Measurements from ENCODE around the gene ASIC1.

ASIC1 gene

DNA sequence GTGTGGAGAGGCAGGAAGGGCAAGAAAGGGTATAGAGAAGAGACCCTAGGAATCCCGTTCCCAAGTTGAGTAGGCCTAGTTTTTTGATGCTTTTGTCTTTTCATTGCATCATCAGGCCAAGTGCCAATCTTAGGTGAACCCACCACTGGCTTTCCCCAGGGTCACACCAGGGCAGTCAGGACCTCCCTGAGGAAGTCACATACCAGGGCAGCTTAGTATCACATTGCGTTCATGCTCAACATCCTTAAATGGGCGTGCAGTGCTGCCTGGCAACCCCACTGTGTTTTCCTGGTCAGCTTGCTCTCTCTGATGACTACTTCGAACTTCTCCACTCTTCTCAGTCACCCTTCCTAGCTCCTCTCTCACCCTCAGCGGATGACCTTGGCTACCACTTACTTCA is 9.0 kb downstream of the ASIC1 start:
- Histone ChIP-seq H3K36me3 (ENCODE audit: insufficient read depth, low read length) (no peaks in the 10 kb centered on the region), H3K9me3 (ENCODE audit: low read length) (no peaks in the 10 kb centered on the region), H3K27ac (ENCODE audit: low read depth, low read length) (peak overlapping the region; percentile 16), H3K4me3 (ENCODE audit: low read depth in 1 of 2, low read length in 2 of 2) (no peak overlapping the region), H3K9ac (ENCODE audit: low read length) (no peak overlapping the region), H3K4me1 (ENCODE audit: insufficient read depth, low read length) (peaks cover 16% of the 10 kb centered on the region), H3K27me3 (ENCODE audit: control insufficient read depth in 1 of 2, insufficient read depth in 2 of 2, low read length in 2 of 2) (no peaks in the 10 kb centered on the region)

- H3K4me1 ChIP-seq (ENCODE audit: insufficient read depth, low read length), result peaks cover 16% of the 10 kb centered on the region
Observed at GRCh38 chr12:50069069-50069468, 11.7 kb downstream of the ASIC1 start.

GRCh38 chr12:50069539-50069938 is 12.1 kb downstream of the ASIC1 start:
- H3K4me3 ChIP-seq (ENCODE audit: low read depth in 1 of 2, low read length in 2 of 2), result no peak overlapping the region
- H3K27me3 ChIP-seq (ENCODE audit: control insufficient read depth in 1 of 2, insufficient read depth in 2 of 2, low read length in 2 of 2), result no peaks in the 10 kb centered on the region
- H3K9me3 ChIP-seq (ENCODE audit: low read length), result no peaks in the 10 kb centered on the region
- no peaks in the 10 kb centered on the region for H3K36me3 ChIP-seq (ENCODE audit: insufficient read depth, low read length)
- H3K9ac ChIP-seq (ENCODE audit: low read length), result no peak overlapping the region
- peaks cover 16% of the 10 kb centered on the region for H3K4me1 ChIP-seq (ENCODE audit: insufficient read depth, low read length)
- no peak overlapping the region for H3K27ac ChIP-seq (ENCODE audit: low read depth, low read length)

More at GRCh38 chr12:50069069-50069468, 11.7 kb downstream of the ASIC1 start:
- no peaks in the 10 kb centered on the region for H3K27me3 ChIP-seq (ENCODE audit: control insufficient read depth in 1 of 2, insufficient read depth in 2 of 2, low read length in 2 of 2)
- no peak overlapping the region for H3K9ac ChIP-seq (ENCODE audit: low read length)
- H3K36me3 ChIP-seq (ENCODE audit: insufficient read depth, low read length), result no peaks in the 10 kb centered on the region
- no peaks in the 10 kb centered on the region for H3K9me3 ChIP-seq (ENCODE audit: low read length)
- no peak overlapping the region for H3K27ac ChIP-seq (ENCODE audit: low read depth, low read length)
- H3K4me3 ChIP-seq (ENCODE audit: low read depth in 1 of 2, low read length in 2 of 2), result no peak overlapping the region

DNA sequence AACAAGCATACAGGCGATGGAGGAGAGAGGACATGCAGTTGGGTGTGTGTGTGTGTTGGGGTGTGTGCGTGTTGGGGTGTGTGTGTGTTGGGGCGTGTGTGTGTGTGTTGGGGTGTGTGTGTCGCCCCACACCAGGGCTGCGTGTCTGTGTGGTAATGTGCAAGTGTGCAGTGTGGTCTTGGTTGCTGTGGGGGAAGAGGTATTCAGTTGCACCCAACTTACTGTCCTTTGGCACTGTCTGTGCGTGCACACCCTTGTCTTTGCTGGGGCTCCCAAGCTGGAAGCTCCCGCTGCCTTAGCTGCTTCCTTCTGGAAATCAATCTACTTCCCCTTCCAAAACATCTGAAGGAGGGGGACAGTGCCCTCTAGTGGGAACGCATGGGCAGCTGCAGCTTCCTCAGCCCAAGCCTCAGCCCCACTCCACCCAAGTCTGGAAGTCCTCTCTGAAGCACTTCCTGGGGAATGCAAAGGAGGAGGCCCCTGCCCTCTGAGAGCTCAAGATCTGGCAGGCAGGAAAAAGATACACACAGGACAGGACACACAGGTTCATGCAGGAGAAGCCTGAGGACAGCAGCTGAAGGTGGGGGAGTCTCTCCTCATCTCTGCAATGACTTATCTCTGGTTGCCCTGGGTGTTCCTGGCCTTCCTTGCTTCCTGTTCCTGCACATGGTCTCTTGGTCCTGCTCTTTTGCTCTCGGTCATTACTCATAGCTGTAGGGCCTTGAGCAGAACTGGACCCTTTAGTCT is 13.1 kb downstream of the ASIC1 start:
- no peaks in the 10 kb centered on the region for H3K36me3 ChIP-seq (ENCODE audit: insufficient read depth, low read length)
- peaks cover 16% of the 10 kb centered on the region for H3K4me1 ChIP-seq (ENCODE audit: insufficient read depth, low read length)
- no peak overlapping the region for H3K9ac ChIP-seq (ENCODE audit: low read length)
- H3K27ac ChIP-seq (ENCODE audit: low read depth, low read length), result no peak overlapping the region
- peak overlapping the region in 1 of 2 donors; percentile 29 for H3K4me3 ChIP-seq (ENCODE audit: low read depth in 1 of 2, low read length in 2 of 2)
- H3K27me3 ChIP-seq (ENCODE audit: control insufficient read depth in 1 of 2, insufficient read depth in 2 of 2, low read length in 2 of 2), result no peaks in the 10 kb centered on the region
- H3K9me3 ChIP-seq (ENCODE audit: low read length), result no peaks in the 10 kb centered on the region

- peaks cover 4% of the 10 kb centered on the region for H3K4me1 ChIP-seq (ENCODE audit: insufficient read depth, low read length)
- H3K27me3 ChIP-seq (ENCODE audit: control insufficient read depth in 1 of 2, insufficient read depth in 2 of 2, low read length in 2 of 2), result no peaks in the 10 kb centered on the region
- no peaks in the 10 kb centered on the region for H3K9me3 ChIP-seq (ENCODE audit: low read length)
- H3K9ac ChIP-seq (ENCODE audit: low read length), result no peak overlapping the region
- H3K4me3 ChIP-seq (ENCODE audit: low read depth in 1 of 2, low read length in 2 of 2), result no peak overlapping the region
- no peak overlapping the region for H3K27ac ChIP-seq (ENCODE audit: low read depth, low read length)
- no peaks in the 10 kb centered on the region for H3K36me3 ChIP-seq (ENCODE audit: insufficient read depth, low read length)
Observed at GRCh38 chr12:50072198-50072907, 15.0 kb downstream of the ASIC1 start.

DNA sequence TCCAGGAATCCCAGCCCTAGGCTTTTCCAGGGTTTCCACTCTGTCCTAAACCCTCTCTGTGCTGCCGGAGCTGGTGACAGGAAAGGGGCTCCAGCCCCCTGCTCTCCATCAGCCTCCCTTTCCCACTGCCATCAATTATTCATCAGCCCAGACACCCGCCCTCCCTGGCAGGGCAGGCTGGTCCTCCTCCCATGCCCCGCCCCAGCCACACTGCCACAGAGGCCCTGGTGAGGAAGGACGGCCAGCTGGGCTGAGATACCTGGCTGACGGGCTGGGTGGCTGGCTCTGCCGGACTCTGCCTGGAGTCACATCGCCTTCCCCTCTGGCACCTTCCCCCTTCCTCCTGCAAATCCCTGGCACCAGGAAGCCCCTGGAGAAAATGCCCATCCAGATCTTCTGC is 15.8 kb downstream of the ASIC1 start:
- H3K4me3 ChIP-seq (ENCODE audit: low read depth in 1 of 2, low read length in 2 of 2), result no peak overlapping the region
- peaks cover 4% of the 10 kb centered on the region for H3K4me1 ChIP-seq (ENCODE audit: insufficient read depth, low read length)
- H3K27ac ChIP-seq (ENCODE audit: low read depth, low read length), result no peak overlapping the region
- H3K9ac ChIP-seq (ENCODE audit: low read length), result no peak overlapping the region
- no peaks in the 10 kb centered on the region for H3K27me3 ChIP-seq (ENCODE audit: control insufficient read depth in 1 of 2, insufficient read depth in 2 of 2, low read length in 2 of 2)
- no peaks in the 10 kb centered on the region for H3K9me3 ChIP-seq (ENCODE audit: low read length)
- no peaks in the 10 kb centered on the region for H3K36me3 ChIP-seq (ENCODE audit: insufficient read depth, low read length)

DNA sequence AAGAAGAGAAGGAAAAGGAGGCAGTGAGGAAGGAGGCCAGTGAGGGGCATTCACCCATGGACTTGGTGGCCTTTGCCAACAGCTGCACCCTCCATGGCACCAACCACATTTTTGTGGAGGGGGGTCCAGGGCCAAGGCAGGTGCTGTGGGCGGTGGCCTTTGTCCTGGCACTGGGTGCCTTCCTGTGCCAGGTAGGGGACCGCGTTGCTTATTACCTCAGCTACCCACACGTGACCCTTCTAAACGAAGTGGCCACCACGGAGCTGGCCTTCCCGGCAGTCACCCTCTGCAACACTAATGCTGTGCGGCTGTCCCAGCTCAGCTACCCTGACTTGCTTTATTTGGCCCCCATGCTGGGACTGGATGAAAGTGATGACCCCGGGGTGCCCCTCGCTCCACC is 16.3 kb downstream of the ASIC1 start:
- no peaks in the 10 kb centered on the region for H3K36me3 ChIP-seq (ENCODE audit: insufficient read depth, low read length)
- no peaks in the 10 kb centered on the region for H3K9me3 ChIP-seq (ENCODE audit: low read length)
- no peak overlapping the region for H3K4me3 ChIP-seq (ENCODE audit: low read depth in 1 of 2, low read length in 2 of 2)
- no peaks in the 10 kb centered on the region for H3K27me3 ChIP-seq (ENCODE audit: control insufficient read depth in 1 of 2, insufficient read depth in 2 of 2, low read length in 2 of 2)
- H3K27ac ChIP-seq (ENCODE audit: low read depth, low read length), result no peak overlapping the region
- no peak overlapping the region for H3K9ac ChIP-seq (ENCODE audit: low read length)
- peaks cover 4% of the 10 kb centered on the region for H3K4me1 ChIP-seq (ENCODE audit: insufficient read depth, low read length)

DNA sequence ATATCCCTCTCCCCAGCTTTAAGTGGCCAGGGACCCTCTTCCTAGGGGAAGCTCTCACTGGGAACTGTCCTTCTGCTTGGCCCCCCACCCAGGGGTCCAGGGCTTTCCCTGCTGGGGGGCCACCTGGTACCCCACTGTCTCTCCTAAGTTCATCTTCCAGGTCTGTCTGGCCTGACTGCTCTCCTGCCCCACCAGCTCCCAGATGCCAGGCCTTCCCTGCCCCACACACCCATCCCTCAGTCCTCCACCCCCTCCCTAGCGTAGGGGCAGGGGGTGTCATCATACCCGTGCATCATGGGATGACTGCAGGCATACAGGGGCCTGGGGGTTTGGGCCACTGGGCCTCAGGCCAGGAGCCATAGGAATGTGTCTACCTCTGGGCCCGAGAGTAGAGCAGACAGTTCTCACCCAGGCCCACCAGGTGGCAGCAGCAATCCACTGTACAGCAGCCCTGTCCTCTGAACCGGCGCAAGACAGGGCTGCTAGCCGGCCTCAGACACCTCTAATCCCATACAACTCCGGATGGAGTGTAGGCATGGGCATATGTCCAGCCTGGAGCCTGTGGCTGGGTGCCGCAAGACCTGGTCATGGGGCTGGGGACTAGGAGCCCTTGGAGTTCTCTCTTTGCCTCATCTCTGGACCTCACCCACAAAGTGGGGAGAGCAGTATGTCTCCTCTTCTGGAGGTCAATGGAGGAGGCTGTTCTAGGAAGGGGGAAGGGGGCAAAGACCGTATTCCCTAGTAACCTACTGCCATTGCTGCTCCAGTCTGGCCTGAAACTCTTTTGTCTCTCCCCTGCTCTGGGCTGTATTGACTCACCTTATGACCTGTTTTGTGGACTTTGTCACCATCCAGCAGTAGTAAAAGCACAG is 17.8 kb downstream of the ASIC1 start:
- H3K9ac ChIP-seq (ENCODE audit: low read length), result no peak overlapping the region
- no peak overlapping the region for H3K4me3 ChIP-seq (ENCODE audit: low read depth in 1 of 2, low read length in 2 of 2)
- H3K4me1 ChIP-seq (ENCODE audit: insufficient read depth, low read length), result peaks cover 2% of the 10 kb centered on the region
- no peaks in the 10 kb centered on the region for H3K36me3 ChIP-seq (ENCODE audit: insufficient read depth, low read length)
- no peaks in the 10 kb centered on the region for H3K27me3 ChIP-seq (ENCODE audit: control insufficient read depth in 1 of 2, insufficient read depth in 2 of 2, low read length in 2 of 2)
- no peak overlapping the region for H3K27ac ChIP-seq (ENCODE audit: low read depth, low read length)
- no peaks in the 10 kb centered on the region for H3K9me3 ChIP-seq (ENCODE audit: low read length)

- no peak overlapping the region for H3K4me3 ChIP-seq (ENCODE audit: low read depth in 1 of 2, low read length in 2 of 2)
- H3K4me1 ChIP-seq (ENCODE audit: insufficient read depth, low read length), result no peaks in the 10 kb centered on the region
- no peaks in the 10 kb centered on the region for H3K27me3 ChIP-seq (ENCODE audit: control insufficient read depth in 1 of 2, insufficient read depth in 2 of 2, low read length in 2 of 2)
- no peak overlapping the region for H3K27ac ChIP-seq (ENCODE audit: low read depth, low read length)
- H3K9me3 ChIP-seq (ENCODE audit: low read length), result no peaks in the 10 kb centered on the region
- no peaks in the 10 kb centered on the region for H3K36me3 ChIP-seq (ENCODE audit: insufficient read depth, low read length)
- no peak overlapping the region for H3K9ac ChIP-seq (ENCODE audit: low read length)
Observed at GRCh38 chr12:50075808-50076170, 18.4 kb downstream of the ASIC1 start.

GRCh38 chr12:50077099-50077498 is 19.7 kb downstream of the ASIC1 start:
- H3K27ac ChIP-seq (ENCODE audit: low read depth, low read length), result no peak overlapping the region
- H3K9ac ChIP-seq (ENCODE audit: low read length), result no peak overlapping the region
- H3K36me3 ChIP-seq (ENCODE audit: insufficient read depth, low read length), result no peaks in the 10 kb centered on the region
- no peaks in the 10 kb centered on the region for H3K27me3 ChIP-seq (ENCODE audit: control insufficient read depth in 1 of 2, insufficient read depth in 2 of 2, low read length in 2 of 2)
- no peaks in the 10 kb centered on the region for H3K4me1 ChIP-seq (ENCODE audit: insufficient read depth, low read length)
- H3K4me3 ChIP-seq (ENCODE audit: low read depth in 1 of 2, low read length in 2 of 2), result no peak overlapping the region
- H3K9me3 ChIP-seq (ENCODE audit: low read length), result no peaks in the 10 kb centered on the region

GRCh38 chr12:50078281-50078680 is 20.9 kb downstream of the ASIC1 start:
- Histone ChIP-seq H3K4me3 (ENCODE audit: low read depth in 1 of 2, low read length in 2 of 2) (no peak overlapping the region), H3K27ac (ENCODE audit: low read depth, low read length) (no peak overlapping the region), H3K9ac (ENCODE audit: low read length) (no peak overlapping the region), H3K9me3 (ENCODE audit: low read length) (no peaks in the 10 kb centered on the region), H3K4me1 (ENCODE audit: insufficient read depth, low read length) (no peaks in the 10 kb centered on the region), H3K27me3 (ENCODE audit: control insufficient read depth in 1 of 2, insufficient read depth in 2 of 2, low read length in 2 of 2) (no peaks in the 10 kb centered on the region), H3K36me3 (ENCODE audit: insufficient read depth, low read length) (no peaks in the 10 kb centered on the region)
